GM06990 (cell line): ENCODE results near the gene TTC17.
"Not testable (repeated sequence)": the region's sequence is repeated elsewhere in the genome, so short reads cannot be mapped to it uniquely, and the experiment has no call there.

ENCODE experiments used
- DNase-seq: peaks from one replicate; pipeline ENCODE4 v3.0.0-alpha.2; 2011; ENCODE audit not compliant: insufficient read length; ENCODE audit errors: extremely low read depth
- H3K27me3 ChIP-seq: replicated peaks from 2 replicates; pipeline ENCODE4 v1.6.0; 2011; ENCODE audit warnings: low read length; ENCODE audit not compliant: control insufficient read depth, insufficient read depth
- H3K36me3 ChIP-seq: 2 replicates; pipeline ENCODE4 v1.5.1; 2011; ENCODE audit warnings: low read length; ENCODE audit not compliant: control insufficient read depth, insufficient read depth
- H3K4me3 ChIP-seq: replicated peaks from 2 replicates; pipeline ENCODE4 v1.5.1; 2011; ENCODE audit warnings: low read depth, mild to moderate bottlenecking, control low read depth, low read length
- TF ChIP-seq, protein P1 (sequence below): IDR thresholded peaks from 2 replicates; pipeline ENCODE4 v1.5.1; 2011; ENCODE audit warnings: low read length, control low read depth, mild to moderate bottlenecking, inconsistent platforms; ENCODE audit not compliant: insufficient read depth, poor library complexity, severe bottlenecking

The TTC17 gene

DNA sequence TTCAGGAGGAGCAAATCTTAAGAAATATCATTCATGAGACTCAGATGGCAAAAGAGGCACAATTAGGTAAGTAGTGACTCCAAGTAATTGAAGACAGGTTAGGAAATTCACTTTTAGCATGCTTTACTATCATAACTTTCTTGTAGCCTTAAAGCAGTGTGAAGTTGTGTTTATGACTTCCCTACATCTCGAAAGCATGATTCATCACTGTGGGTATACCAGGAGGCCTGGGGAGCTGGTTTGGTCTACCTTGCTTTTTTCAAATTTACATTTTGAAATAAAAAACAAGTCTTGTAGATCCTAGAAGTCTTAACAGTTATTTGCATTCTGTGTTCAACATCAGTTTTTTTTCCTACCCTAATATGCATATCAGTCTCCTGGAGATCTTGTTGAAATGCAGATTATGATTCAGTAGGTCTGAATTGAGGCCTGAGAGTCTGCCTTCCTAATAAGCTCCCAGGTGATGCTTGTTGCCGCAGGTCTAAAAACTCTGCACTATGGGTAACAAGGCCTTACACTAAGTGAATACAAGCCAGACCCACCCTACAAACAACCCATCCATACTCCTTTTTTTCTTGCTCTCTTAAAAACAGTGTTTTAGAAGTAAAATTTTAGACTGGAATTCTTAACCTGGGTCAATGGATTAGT lies 41.4 kb downstream of the TTC17 start:
- TF ChIP-seq, protein P1, sequence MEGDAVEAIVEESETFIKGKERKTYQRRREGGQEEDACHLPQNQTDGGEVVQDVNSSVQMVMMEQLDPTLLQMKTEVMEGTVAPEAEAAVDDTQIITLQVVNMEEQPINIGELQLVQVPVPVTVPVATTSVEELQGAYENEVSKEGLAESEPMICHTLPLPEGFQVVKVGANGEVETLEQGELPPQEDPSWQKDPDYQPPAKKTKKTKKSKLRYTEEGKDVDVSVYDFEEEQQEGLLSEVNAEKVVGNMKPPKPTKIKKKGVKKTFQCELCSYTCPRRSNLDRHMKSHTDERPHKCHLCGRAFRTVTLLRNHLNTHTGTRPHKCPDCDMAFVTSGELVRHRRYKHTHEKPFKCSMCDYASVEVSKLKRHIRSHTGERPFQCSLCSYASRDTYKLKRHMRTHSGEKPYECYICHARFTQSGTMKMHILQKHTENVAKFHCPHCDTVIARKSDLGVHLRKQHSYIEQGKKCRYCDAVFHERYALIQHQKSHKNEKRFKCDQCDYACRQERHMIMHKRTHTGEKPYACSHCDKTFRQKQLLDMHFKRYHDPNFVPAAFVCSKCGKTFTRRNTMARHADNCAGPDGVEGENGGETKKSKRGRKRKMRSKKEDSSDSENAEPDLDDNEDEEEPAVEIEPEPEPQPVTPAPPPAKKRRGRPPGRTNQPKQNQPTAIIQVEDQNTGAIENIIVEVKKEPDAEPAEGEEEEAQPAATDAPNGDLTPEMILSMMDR = no peak
- DNase-seq = no peak
- Histone ChIP-seq H3K4me3 (no peak overlapping the region), H3K36me3 (peaks cover 8% of the 10 kb centered on the region), H3K27me3 (no peaks in the 10 kb centered on the region)

DNA sequence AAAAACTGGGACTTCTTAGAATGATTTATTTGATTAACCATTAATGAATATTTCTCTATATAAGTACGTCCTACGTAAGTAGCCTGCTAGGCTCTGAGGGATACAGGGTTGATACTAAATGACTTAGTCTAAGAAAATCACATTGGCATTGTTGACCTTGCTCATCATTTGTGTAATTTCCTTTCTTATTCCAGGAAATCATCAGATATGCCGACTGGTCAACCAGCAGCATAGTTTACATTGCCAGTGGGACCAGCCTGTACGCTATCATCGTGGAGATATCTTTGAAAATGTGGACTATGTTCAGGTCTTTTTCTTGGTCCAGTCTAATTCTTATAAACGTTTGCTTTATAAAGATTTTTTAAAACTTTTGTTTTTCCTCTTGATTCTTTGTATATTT lies 42.5 kb downstream of the TTC17 start:
- H3K27me3 ChIP-seq = no peaks in the 10 kb centered on the region
- no peak overlapping the region for H3K4me3 ChIP-seq
- H3K36me3 ChIP-seq = peaks cover 8% of the 10 kb centered on the region
- DNase-seq = no peak
- TF ChIP-seq, protein P1 = no peak

DNA sequence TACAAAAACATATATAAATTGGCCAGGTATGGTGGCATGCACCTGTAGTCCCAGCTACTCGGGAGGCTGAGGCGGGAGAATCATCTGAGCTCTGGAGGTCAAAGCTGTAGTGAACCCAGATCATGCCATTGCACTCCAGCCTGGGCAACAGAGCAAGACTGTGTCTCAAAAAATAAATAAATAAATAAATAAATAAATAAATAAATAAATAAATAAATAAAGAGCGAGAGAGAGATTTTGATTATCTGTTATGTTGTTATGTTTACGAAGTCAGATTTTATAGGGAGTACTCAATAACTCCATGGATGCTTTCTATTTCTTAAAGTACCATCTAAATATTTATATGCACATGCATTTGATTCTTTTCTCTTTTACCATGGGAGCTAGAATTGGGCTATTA lies 43.1 kb downstream of the TTC17 start:
- not testable (repeated sequence) for H3K36me3 ChIP-seq, H3K27me3 ChIP-seq

DNA sequence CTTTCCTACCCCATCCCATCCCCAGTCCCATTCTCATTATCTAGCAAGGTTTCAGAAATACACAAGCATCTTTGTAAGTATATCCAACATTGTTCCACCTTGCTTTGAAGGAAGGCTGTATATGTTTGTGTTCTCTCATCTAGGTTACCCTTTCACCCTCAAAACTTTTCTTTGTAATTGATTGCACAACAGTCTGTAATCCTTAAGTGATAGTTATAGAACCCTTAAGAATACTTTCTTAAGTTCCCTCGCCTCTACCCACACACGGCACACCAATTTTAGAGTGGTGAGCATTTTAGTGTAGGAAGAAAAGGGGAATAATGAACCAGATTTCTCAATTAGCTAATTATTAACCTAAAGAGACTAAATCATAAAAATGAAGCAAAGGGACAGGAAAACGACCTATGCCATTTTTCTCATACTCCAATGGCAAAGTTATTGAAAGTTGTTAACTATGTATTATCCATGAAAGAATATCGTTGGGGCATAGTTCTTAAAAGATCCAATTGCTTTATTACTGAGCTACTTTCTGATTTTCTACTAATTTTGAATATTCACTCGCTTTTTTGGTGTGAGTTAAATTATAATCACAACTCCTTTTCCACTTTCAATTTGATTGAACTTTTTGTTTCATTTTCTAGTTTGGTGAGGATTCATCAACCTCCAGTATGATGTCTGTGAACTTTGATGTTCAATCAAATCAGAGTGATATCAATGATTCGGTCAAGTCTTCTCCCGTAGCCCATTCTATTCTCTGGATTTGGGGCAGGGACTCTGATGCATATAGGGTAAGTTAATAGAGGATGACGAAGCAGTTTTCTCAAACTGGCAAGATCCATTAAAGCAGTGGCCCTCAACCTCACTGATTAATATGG lies 44.9 kb downstream of the TTC17 start:
- H3K4me3 ChIP-seq = no peak overlapping the region
- peaks cover 2% of the 10 kb centered on the region for H3K36me3 ChIP-seq
- TF ChIP-seq, protein P1 = no peak
- DNase-seq = no peak
- no peaks in the 10 kb centered on the region for H3K27me3 ChIP-seq

More for the DNA sequence above, 43.1 kb downstream of the TTC17 start:
- not testable (repeated sequence) for DNase-seq, H3K4me3 ChIP-seq

DNA sequence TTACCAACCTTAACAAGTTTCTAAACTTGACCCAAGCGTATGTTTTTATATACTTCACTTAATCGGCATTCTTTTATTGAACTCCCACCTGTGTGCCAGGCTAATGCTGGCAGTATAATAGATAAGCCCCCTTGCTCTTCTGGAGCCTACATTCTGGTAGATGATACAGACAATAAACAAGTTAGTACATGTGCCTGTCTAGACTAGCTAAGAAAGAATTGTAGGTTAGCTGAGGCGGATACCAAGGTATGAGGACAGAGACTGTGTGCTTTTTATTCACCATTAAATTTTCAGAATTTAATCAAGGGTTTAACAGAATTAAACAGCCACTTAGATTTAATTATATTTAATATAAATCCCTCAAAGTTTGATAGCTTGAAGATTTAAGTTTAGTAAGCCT lies 45.7 kb downstream of the TTC17 start:
- TF ChIP-seq, protein P1 = no peak
- Histone ChIP-seq H3K36me3 (peaks cover 3% of the 10 kb centered on the region), H3K27me3 (no peaks in the 10 kb centered on the region), H3K4me3 (no peak overlapping the region)
- no peak for DNase-seq

DNA sequence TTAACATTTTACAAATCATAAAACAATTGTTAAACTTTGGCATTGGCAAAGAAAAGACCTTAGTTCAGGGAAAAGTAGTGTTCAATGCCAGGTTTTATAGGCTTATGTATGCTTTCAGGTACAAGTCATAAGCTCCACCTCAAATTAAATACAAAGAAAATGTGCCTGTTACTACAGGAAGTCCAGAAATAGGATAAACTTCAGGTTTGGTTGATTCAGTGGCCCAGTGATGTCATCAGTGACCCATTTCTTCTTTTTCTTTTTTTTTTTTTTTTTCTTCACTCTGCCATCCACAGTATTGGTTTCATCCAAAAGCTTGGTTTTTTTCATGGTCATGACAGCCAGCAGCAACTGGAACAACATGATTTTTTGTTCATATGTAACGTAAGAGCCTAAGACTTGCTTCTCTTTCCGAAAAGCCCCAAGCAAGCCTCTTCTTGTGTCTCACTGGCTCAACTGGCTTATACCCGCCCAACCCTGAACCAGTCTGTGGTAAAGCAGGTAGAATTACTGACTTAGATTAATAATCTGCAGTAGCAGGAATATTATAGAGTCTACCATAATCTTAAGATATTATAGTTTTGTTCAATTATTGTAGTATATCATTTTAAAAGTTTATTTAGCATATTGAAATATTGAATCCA lies 46.2 kb downstream of the TTC17 start:
- H3K27me3 ChIP-seq = no peaks in the 10 kb centered on the region
- TF ChIP-seq, protein P1 = no peak
- H3K4me3 ChIP-seq = no peak overlapping the region
- peaks cover 2% of the 10 kb centered on the region for H3K36me3 ChIP-seq
- no peak for DNase-seq
